Peyer's patch (tissue), 4 donors: ENCODE measurements around the gene GMNC.

Experiments
- POLR2A ChIP-seq, 2 donors: fragments of 450-650 bp; IDR thresholded peaks; one replicate each; pipeline ENCODE4 v1.5.1; 2017; ENCODE audit warnings: antibody characterized with exemption in 2 of 2, mild to moderate bottlenecking in 2 of 2, moderate library complexity in 2 of 2
- TF ChIP-seq, protein P1 (sequence below), 6 experiments: fragments of 450-650 bp in 4 of 6; fragments of 200-600 bp in 2 of 6; sonication (generic) in 1 of 6; IDR thresholded peaks; one replicate each; pipeline ENCODE4 v1.5.1; 2017 to 2019; ENCODE audit warnings: antibody characterized with exemption in 6 of 6, mild to moderate bottlenecking in 3 of 6, moderate library complexity in 1 of 6

- TF ChIP-seq, protein P1, sequence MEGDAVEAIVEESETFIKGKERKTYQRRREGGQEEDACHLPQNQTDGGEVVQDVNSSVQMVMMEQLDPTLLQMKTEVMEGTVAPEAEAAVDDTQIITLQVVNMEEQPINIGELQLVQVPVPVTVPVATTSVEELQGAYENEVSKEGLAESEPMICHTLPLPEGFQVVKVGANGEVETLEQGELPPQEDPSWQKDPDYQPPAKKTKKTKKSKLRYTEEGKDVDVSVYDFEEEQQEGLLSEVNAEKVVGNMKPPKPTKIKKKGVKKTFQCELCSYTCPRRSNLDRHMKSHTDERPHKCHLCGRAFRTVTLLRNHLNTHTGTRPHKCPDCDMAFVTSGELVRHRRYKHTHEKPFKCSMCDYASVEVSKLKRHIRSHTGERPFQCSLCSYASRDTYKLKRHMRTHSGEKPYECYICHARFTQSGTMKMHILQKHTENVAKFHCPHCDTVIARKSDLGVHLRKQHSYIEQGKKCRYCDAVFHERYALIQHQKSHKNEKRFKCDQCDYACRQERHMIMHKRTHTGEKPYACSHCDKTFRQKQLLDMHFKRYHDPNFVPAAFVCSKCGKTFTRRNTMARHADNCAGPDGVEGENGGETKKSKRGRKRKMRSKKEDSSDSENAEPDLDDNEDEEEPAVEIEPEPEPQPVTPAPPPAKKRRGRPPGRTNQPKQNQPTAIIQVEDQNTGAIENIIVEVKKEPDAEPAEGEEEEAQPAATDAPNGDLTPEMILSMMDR (IDR thresholded peaks at IDR 0.05) = no peak
- TF ChIP-seq POLR2A (IDR thresholded peaks at IDR 0.05) = no peak
These were observed 2.0 kb downstream of the GMNC start for GRCh38 chr3:190860521-190860920.
